VCaP (cell line): Measurements from ENCODE around the gene PTGFRN.

ENCODE experiments used
- H3K27ac ChIP-seq: fragments of 450-650 bp; 2 replicates; pipeline ENCODE4 v1.5.1; 2017
- TF ChIP-seq, protein P1 (sequence below): fragments of 450-650 bp; conservative IDR thresholded peaks from 2 replicates; pipeline ENCODE4 v1.5.1; 2017; ENCODE audit warnings: mild to moderate bottlenecking, moderate library complexity

PTGFRN gene

DNA sequence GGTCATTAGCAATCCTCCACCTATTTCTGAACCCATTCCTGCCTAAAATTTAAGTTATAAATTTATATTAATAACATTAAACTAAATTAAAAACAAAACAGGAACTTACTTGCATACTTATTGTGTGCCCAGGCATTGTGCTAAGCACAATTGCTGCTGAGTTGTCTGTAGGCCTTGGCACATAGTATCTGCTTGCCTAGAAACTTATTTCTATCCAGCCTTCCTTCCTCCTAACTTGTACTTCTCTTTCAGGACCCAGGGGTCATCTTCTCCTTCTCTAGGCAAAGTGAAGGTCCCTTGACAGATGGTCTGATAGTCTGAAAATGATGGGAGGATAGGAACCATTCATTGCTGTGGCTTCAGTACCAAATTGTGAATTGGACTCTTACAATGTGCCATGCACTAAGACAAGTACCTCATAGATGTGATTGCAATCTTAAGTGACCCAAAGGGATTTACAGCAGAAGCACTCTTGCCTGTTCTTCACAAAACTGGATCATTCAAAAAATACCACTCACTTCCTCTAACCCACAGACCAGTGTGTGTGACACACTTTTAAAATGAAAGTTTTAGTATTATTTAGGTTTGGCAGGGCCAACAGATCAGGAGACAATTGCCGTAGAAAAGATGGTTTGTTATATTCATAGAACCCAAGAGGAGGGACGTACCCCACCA, 81.6 kb downstream of the PTGFRN start:
- no peak overlapping the region for H3K27ac ChIP-seq
- TF ChIP-seq, protein P1, sequence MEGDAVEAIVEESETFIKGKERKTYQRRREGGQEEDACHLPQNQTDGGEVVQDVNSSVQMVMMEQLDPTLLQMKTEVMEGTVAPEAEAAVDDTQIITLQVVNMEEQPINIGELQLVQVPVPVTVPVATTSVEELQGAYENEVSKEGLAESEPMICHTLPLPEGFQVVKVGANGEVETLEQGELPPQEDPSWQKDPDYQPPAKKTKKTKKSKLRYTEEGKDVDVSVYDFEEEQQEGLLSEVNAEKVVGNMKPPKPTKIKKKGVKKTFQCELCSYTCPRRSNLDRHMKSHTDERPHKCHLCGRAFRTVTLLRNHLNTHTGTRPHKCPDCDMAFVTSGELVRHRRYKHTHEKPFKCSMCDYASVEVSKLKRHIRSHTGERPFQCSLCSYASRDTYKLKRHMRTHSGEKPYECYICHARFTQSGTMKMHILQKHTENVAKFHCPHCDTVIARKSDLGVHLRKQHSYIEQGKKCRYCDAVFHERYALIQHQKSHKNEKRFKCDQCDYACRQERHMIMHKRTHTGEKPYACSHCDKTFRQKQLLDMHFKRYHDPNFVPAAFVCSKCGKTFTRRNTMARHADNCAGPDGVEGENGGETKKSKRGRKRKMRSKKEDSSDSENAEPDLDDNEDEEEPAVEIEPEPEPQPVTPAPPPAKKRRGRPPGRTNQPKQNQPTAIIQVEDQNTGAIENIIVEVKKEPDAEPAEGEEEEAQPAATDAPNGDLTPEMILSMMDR = no peak

DNA sequence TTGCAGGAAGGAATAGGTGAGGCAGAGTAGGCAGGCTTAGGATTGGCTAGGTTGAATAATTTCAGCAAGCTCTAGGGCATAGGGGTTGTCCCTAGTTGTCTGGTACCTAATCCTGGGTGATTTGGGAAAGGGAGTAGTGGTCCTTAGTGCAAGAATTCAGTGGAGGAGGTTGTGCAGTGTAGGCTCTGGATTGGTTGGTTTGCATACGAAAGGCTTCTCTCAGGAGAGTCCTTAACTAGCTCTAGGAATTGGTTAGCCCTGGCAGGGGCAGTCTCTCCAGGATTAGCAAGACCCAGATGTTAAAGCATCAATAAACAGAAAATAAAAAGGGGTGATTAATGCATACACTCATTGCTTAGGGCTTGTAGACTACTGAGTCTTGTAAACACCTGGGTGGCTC, 82.2 kb downstream of the PTGFRN start:
- TF ChIP-seq, protein P1 = no peak
- H3K27ac ChIP-seq = no peak overlapping the region

DNA sequence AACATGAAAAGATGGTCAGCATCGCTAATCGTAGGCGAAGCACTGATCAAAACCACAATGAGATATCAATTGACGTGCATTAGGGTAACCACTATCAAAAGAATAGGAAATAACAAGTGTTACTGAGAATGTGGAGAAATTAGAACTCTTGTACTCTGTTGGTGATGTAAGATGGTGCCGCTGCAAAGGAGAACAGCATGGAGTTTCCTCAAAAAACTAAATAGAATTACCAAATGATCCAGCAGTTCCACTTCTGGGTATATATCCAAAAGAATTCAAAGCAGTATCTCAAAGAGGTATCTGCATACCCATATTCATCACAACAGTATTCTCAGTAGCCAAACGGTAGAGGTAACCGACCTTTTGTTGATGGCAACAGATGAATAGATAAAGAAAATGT, 83.6 kb downstream of the PTGFRN start:
- TF ChIP-seq, protein P1 = no peak
- H3K27ac ChIP-seq = no peak overlapping the region

DNA sequence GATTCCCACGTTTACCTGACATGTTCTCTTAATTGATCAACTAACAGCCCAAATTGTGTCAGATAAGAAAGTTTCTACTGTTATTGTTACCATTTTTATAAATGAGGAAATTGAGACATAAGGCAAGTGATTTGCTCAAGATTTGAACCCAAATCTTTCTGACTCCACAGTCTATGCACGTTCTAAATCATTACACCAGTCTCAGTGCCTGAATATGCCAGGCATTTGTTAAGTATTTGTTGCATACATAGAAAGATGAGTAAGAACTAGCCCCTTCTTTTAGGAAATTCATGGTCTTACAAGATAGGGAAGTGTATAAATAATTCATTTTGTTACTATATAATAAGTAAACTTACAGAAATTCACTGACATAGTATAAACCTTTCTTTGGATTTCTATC, 84.7 kb downstream of the PTGFRN start:
- TF ChIP-seq, protein P1 = no peak
- no peak overlapping the region for H3K27ac ChIP-seq

DNA sequence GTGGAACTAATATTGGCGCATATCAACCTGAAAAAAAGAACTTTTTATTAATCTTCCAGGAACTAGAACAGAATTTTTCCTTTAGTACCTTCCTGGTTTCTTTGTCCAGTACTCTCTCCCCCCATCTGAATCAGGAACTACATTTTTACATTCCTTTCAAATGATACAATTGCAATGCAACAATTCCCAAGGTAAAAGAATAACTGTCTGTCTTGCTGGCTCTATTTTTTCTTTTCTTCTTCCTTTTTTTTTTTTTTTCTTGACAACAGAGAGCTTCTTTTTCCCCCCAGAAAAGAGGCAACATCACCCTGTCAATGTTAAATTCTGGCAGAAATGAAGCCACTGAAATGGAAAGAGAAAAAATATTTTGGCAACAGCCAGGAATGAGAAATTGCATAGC, 87.3 kb downstream of the PTGFRN start:
- H3K27ac ChIP-seq = no peak overlapping the region
- TF ChIP-seq, protein P1 = no peak

DNA sequence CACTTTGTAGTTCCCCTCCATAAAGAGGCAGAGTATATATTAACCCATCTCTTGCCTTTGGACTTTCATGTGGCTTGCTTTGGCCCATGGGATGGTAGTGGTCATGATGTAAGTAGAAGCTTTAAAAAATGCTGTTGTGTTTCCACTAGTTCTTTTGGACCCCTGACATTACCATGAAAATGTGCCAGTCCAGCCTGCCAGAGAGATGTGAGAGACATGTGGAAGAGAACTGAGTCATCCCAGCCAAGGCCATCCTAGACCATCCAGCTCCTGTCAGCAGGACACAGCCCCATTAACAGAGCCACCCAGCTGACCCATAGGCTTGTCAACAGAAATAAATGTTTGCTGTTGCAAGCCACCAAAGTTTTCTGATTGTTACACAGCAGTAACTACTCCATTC, 87.9 kb downstream of the PTGFRN start:
- TF ChIP-seq, protein P1 = no peak
- no peak overlapping the region for H3K27ac ChIP-seq

DNA sequence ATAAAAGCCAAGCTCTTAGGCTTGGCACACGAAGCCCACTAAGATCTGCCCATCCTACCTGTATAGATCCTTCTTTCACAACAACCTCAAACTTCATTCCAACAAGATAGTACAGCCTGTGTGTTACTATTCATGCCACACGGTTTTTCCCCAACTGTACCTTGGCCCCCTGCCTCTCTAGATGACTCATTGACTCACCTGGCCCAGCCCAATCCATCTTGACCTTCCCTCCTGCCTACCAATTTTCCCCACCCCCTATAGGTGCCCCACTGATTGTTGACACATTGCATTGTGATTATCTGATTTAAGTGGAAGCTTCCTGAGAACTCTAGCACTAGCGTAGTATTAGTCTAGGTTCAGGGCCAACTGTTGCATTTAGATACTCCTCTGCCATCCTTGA, 89.9 kb downstream of the PTGFRN start:
- H3K27ac ChIP-seq = no peak overlapping the region
- TF ChIP-seq, protein P1 = no peak
